K562 (cell line): ENCODE measurements around the gene METTL15. TPM values are rescaled to one million over a fixed set of nuclear protein-coding genes. Genes with fewer than 3 reads are reported as not detected.

Experiments
- ATAC-seq: fragments of 200-7000 bp; cut with Tn5 transposase; 3 replicates; pipeline ENCODE4 v1.9.1; 2020; ENCODE audit warnings: moderate library complexity
- BruUV-seq: library from RNA; stranded (reverse); fragments of 400-500 nt; replicated peaks from 2 replicates; lab custom pipeline; 2021; lab: Mats Ljungman, UMichigan
- CTCF ChIA-PET: fragments of 300-600 bp; formaldehyde crosslinking; extraction: SDS; loops from one replicate; lab custom pipeline; 2021; ENCODE audit warnings: low intra/inter-chr PET ratio; lab: Yijun Ruan, JAX
- POLR2A ChIA-PET: fragments of 300-600, 350-650 bp; sonication (Branson Sonifier 250); formaldehyde crosslinking; extraction: SDS; loops from one replicate; lab custom pipeline; 2021; ENCODE audit warnings: antibody characterized with exemption, inconsistent platforms; lab: Yijun Ruan, JAX
- DNase-seq, 4 experiments: peaks; one replicate each; pipeline versions ENCODE4 v3.0.0 to v3.0.0-alpha.2; 2011 to 2018; ENCODE audit warnings: low spot score in 3 of 4, mixed read lengths in 3 of 4; ENCODE audit errors: extremely low read depth in 1 of 4
- FAIRE-seq: peaks from 2 replicates; lab custom pipeline; 2011; peaks lifted over from hg19 to GRCh38; lab: Jason Lieb, UNC
- H2AFZ ChIP-seq: 2 replicates; pipeline ENCODE4 v1.6.0; 2011; ENCODE audit warnings: low read depth, low read length, control low read depth, inconsistent platforms
- H3K27ac ChIP-seq: fragments of 200-600 bp; 3 replicates; pipeline ENCODE4 v1.8.0; 2011; ENCODE audit warnings: low read depth, mild to moderate bottlenecking, control low read depth, inconsistent platforms, low read length, moderate library complexity, mixed read lengths; ENCODE audit errors: extremely low read depth
- H3K27me3 ChIP-seq, 2 experiments: fragments of 300-600 bp in 1 of 2; 2 replicates in 1 of 2; 3 replicates in 1 of 2; pipeline versions ENCODE4 v1.6.0 to v1.8.0; 2011; ENCODE audit warnings: inconsistent platforms in 2 of 2, low read length in 2 of 2, mild to moderate bottlenecking in 1 of 2, mixed read lengths in 1 of 2, moderate library complexity in 1 of 2; ENCODE audit not compliant: control insufficient read depth in 2 of 2, insufficient read depth in 2 of 2
- H3K36me3 ChIP-seq: fragments of 300-600 bp; 3 replicates; pipeline ENCODE4 v1.8.0; 2011; ENCODE audit warnings: mild to moderate bottlenecking, low read length, inconsistent platforms; ENCODE audit not compliant: control insufficient read depth, insufficient read depth
- H3K4me1 ChIP-seq, 2 experiments: fragments of 200-600 bp in 1 of 2; replicated peaks in 1 of 2; 2 replicates in 1 of 2; 3 replicates in 1 of 2; pipeline versions ENCODE4 v1.5.1 to v1.8.0; 2011; ENCODE audit warnings: inconsistent platforms in 2 of 2, low read length in 2 of 2, mild to moderate bottlenecking in 1 of 2, mixed read lengths in 1 of 2, moderate library complexity in 1 of 2; ENCODE audit not compliant: control insufficient read depth in 2 of 2, insufficient read depth in 2 of 2
- H3K4me2 ChIP-seq: 2 replicates; pipeline ENCODE4 v1.6.1; 2011; ENCODE audit warnings: low read length, control low read depth, inconsistent platforms, mixed read lengths; ENCODE audit not compliant: insufficient read depth
- H3K4me3 ChIP-seq: fragments of 200-600 bp; sonication (generic), shearing (Covaris generic); 2 replicates; pipeline ENCODE4 v1.5.1; 2016; ENCODE audit warnings: control low read depth, inconsistent platforms
- H3K79me2 ChIP-seq: fragments of 200-600 bp; 3 replicates; pipeline ENCODE4 v1.8.0; 2011; ENCODE audit warnings: low read length, inconsistent platforms; ENCODE audit not compliant: control insufficient read depth, insufficient read depth
- H3K9ac ChIP-seq, 2 experiments: 2 replicates each; pipeline versions ENCODE4 v1.6.0 to v1.6.1; 2011; ENCODE audit warnings: low read depth in 2 of 2, low read length in 2 of 2, control low read depth in 1 of 2, inconsistent platforms in 1 of 2, mild to moderate bottlenecking in 1 of 2, mixed read lengths in 1 of 2; ENCODE audit not compliant: insufficient read depth in 1 of 2
- H3K9me1 ChIP-seq: one replicate; pipeline ENCODE4 v1.6.0; 2011; ENCODE audit warnings: inconsistent platforms, mild to moderate bottlenecking, low read length, moderate library complexity; ENCODE audit not compliant: control insufficient read depth, insufficient read depth
- H3K9me3 ChIP-seq: replicated peaks from 2 replicates; pipeline ENCODE4 v1.5.1; 2011; ENCODE audit warnings: low read depth, low read length, inconsistent platforms; ENCODE audit not compliant: control insufficient read depth, insufficient read depth
- H4K20me1 ChIP-seq: replicated peaks from 2 replicates; pipeline ENCODE4 v1.6.1; 2011; ENCODE audit warnings: low read length, inconsistent platforms, mixed read lengths; ENCODE audit not compliant: control insufficient read depth, insufficient read depth
- CHAMP1 ChIP-seq: fragments of 450-650 bp; IDR thresholded peaks from 2 replicates; pipeline ENCODE4 v1.6.1; 2016; ENCODE audit warnings: mild to moderate bottlenecking
- EHMT2 ChIP-seq: fragments of 450-650 bp; IDR thresholded peaks from 2 replicates; pipeline ENCODE4 v1.6.1; 2018; ENCODE audit warnings: antibody characterized with exemption
- ELF2 ChIP-seq: fragments of 250-450 bp; sonication (Bioruptor Pico); IDR thresholded peaks from 2 replicates; pipeline ENCODE4 v1.5.0; 2021; ENCODE audit warnings: mild to moderate bottlenecking
- MAFG ChIP-seq: fragments of 450-650 bp; conservative IDR thresholded peaks from 2 replicates; pipeline ENCODE4 v1.6.1; 2016; ENCODE audit warnings: missing genetic modification characterization, missing compliant biosample characterization
- NKRF ChIP-seq: fragments of 450-650 bp; IDR thresholded peaks from 2 replicates; pipeline ENCODE4 v1.6.1; 2016; ENCODE audit warnings: borderline replicate concordance
- RBM34 ChIP-seq: fragments of 200-400 bp; formaldehyde crosslinking; IDR thresholded peaks from 2 replicates; pipeline ENCODE4 v1.6.1; 2018; ENCODE audit warnings: low read length, borderline replicate concordance; ENCODE audit not compliant: insufficient read depth
- RERE ChIP-seq: sonication (generic); formaldehyde crosslinking; IDR thresholded peaks from 2 replicates; pipeline ENCODE4 v1.8.0; 2023; ENCODE audit warnings: missing genetic modification reagents, mild to moderate bottlenecking, borderline replicate concordance
- ZNF146 ChIP-seq: IDR thresholded peaks from one replicate; pipeline ENCODE4 v1.6.1; 2018; ENCODE audit warnings: missing compliant biosample characterization; ENCODE audit not compliant: unreplicated experiment
- ZNF184 ChIP-seq: sonication (generic); formaldehyde crosslinking; IDR thresholded peaks from 2 replicates; pipeline ENCODE4 v1.5.0; 2020; ENCODE audit warnings: missing genetic modification reagents
- ZNF232 ChIP-seq: sonication (generic); formaldehyde crosslinking; IDR thresholded peaks from 2 replicates; pipeline ENCODE4 v1.8.0; 2022; ENCODE audit warnings: mild to moderate bottlenecking, missing genetic modification reagents
- ZNF3 ChIP-seq: fragments of 250-450 bp; sonication (Bioruptor Pico); IDR thresholded peaks from 2 replicates; pipeline ENCODE4 v1.5.0; 2021; ENCODE audit warnings: mild to moderate bottlenecking, moderate library complexity
- WGBS: fragments of 100-300 bp; shearing (Covaris generic); methylation state at CpG from one replicate; pipeline ENCODE4 v1.1.6; 2016; ENCODE audit warnings: low coverage, mixed read lengths; ENCODE audit not compliant: insufficient coverage; ENCODE audit errors: missing lambda C conversion rate; 5-methylcytosine and 5-hydroxymethylcytosine counted together
- in situ Hi-C: fragments of 300-500 bp; cut with MboI; formaldehyde crosslinking; loops from 4 replicates; pipeline ENCODE4 v1.15.0; 2018; ENCODE audit warnings: inconsistent platforms, mixed read lengths
- intact Hi-C: fragments of 100-400 bp; cut with micrococcal nuclease; formaldehyde crosslinking; loops from 2 replicates; pipeline ENCODE4 v1.14.2; 2022
- polyA plus RNA-seq, 8 experiments: library from polyadenylated mRNA; depleted of rRNA in 4 of 8; stranded (reverse) in 5 of 8; unstranded in 3 of 8; fragments of >200 nt; fragmentation: Nextera tagmentation in 2 of 8; fragmentation: Illumina TruSeq in 1 of 8; extraction: Ambion mirVana in 2 of 8; extraction: Trizol in 1 of 8; gene quantifications; 2 replicates each; pipeline versions ENCODE4 v1.2.1 to v1.2.3, GENCODE V29; 2011 to 2014; ENCODE audit warnings: inconsistent platforms in 1 of 8, missing spikeins in 1 of 8
- total RNA-seq, 7 experiments: library from RNA; depleted of rRNA in 6 of 7; stranded (reverse); fragments of >200 nt in 6 of 7; fragmentation: Illumina TruSeq in 2 of 7; extraction: Trizol in 2 of 7; gene quantifications; 2 replicates each; pipeline versions ENCODE4 v1.2.1 to v1.2.3, GENCODE V29; 2011 to 2021; ENCODE audit warnings: low replicate concordance in 1 of 7

The METTL15 gene
- total and polyA plus RNA-seq, 9 of the 15 experiments (the other 6 are each of a cell fraction or from before 2014, with no cell fraction given) = 10.7 to 21.7 (median 15.9) TPM

GRCh38 chr11:28114116-28114515 is 5.9 kb downstream of the METTL15 start (continued):
- TF ChIP-seq MAFG (tag) = peak; percentile 51

GRCh38 chr11:28114731-28115130 is 6.5 kb downstream of the METTL15 start:
- Histone ChIP-seq H2AFZ (no peak overlapping the region), H4K20me1 (no peaks in the 10 kb centered on the region), H3K27me3 (no peaks in the 10 kb centered on the region), H3K9ac (no peak overlapping the region), H3K36me3 (peaks cover 41% of the 10 kb centered on the region), H3K9me3 (no peaks in the 10 kb centered on the region), H3K4me1 (no peaks in the 10 kb centered on the region; a peak in 1 of 5 replicates), H3K79me2 (peaks cover 67% of the 10 kb centered on the region), H3K27ac (no peak overlapping the region), H3K4me2 (no peak overlapping the region), H3K4me3 (no peak overlapping the region), H3K9me1 (no peaks in the 10 kb centered on the region)
- ATAC-seq (no peak), FAIRE-seq (no peak), DNase-seq (no peak)
- ChIA-PET CTCF (interaction anchor here (0.5 to 0.6 kb wide), 2 partner anchors 14 to 903 kb away, joined by 3 read pairs; no protein-coding TSS in a partner anchor), POLR2A (no interaction called here)
- intact Hi-C loops = no loop called here
- in situ Hi-C loops = no loop called here
- no TSS peak for BruUV-seq
- 100% methylated on average over 1 of the region's 1 CpG for WGBS
- TF ChIP-seq MAFG (tag) (no peak), ZNF232 (CRISPR knock-in tag) (no peak), CHAMP1 (no peak), ELF2 (CRISPR knock-in tag) (no peak), EHMT2 (no peak), RBM34 (no peak), RERE (CRISPR knock-in tag) (no peak), ZNF3 (CRISPR knock-in tag) (no peak), NKRF (no peak), ZNF184 (CRISPR knock-in tag) (no peak), ZNF146 (CRISPR knock-in tag) (no peak)
